WTC11 (cell line): Measurements from ENCODE around the gene SOX8. TPM values are rescaled to one million over a fixed set of nuclear protein-coding genes. Genes with fewer than 3 reads are reported as not detected.

Experiments used
- ATAC-seq: fragments of 200-7000 bp; cut with Tn5 transposase; 2 replicates; pipeline ENCODE4 v1.10.0; 2021; ENCODE audit warnings: mild to moderate bottlenecking, moderate library complexity
- CTCF ChIA-PET: fragments of 300-600 bp; sonication (Branson Sonifier 250); formaldehyde crosslinking; loops from one replicate; lab custom pipeline; 2021; ENCODE audit warnings: antibody characterized with exemption; lab: Charles Lee
- POLR2A ChIA-PET: fragments of 350-600 bp; sonication (Branson Sonifier 250); formaldehyde crosslinking; loops from one replicate; lab custom pipeline; 2021; ENCODE audit warnings: antibody characterized with exemption; lab: Charles Lee
- DNase-seq: peaks from one replicate; pipeline ENCODE4 v3.0.0; 2021; ENCODE audit warnings: low spot score
- H3K27ac Mint-ChIP-seq: 2 replicates; pipeline ENCODE4 v1.8.0; 2021; ENCODE audit warnings: mixed read lengths
- H3K27me3 Mint-ChIP-seq: 2 replicates; pipeline ENCODE4 v1.8.0; 2021; ENCODE audit warnings: low read depth, mild to moderate bottlenecking, moderate library complexity, mixed read lengths
- H3K36me3 Mint-ChIP-seq: 2 replicates; pipeline ENCODE4 v1.8.0; 2021; ENCODE audit warnings: mixed read lengths
- H3K4me1 Mint-ChIP-seq: 2 replicates; pipeline ENCODE4 v1.8.0; 2022; ENCODE audit warnings: mixed read lengths
- H3K4me3 Mint-ChIP-seq: 2 replicates; pipeline ENCODE4 v1.8.0; 2021; ENCODE audit warnings: mild to moderate bottlenecking, moderate library complexity, mixed read lengths
- H3K9me3 Mint-ChIP-seq: 2 replicates; pipeline ENCODE4 v1.8.0; 2021; ENCODE audit warnings: mixed read lengths
- CBFB ChIP-seq: sonication (generic); formaldehyde crosslinking; IDR thresholded peaks from 2 replicates; pipeline ENCODE4 v1.8.1; 2022; ENCODE audit warnings: mild to moderate bottlenecking, low read depth, missing genetic modification reagents
- ERG ChIP-seq: fragments of 250-450 bp; sonication (Bioruptor Pico); IDR thresholded peaks from 2 replicates; pipeline ENCODE4 v1.8.0; 2021; ENCODE audit warnings: mild to moderate bottlenecking
- FOXJ3 ChIP-seq: sonication (generic); formaldehyde crosslinking; IDR thresholded peaks from 2 replicates; pipeline ENCODE4 v1.9.0; 2021; ENCODE audit warnings: missing genetic modification reagents, mild to moderate bottlenecking, borderline replicate concordance
- FOXP1 ChIP-seq: sonication (generic); formaldehyde crosslinking; IDR thresholded peaks from 2 replicates; pipeline ENCODE4 v1.8.0; 2022; ENCODE audit warnings: missing genetic modification reagents, mild to moderate bottlenecking, moderate library complexity, borderline replicate concordance
- GRHL2 ChIP-seq: fragments of 250-450 bp; sonication (Bioruptor Pico); IDR thresholded peaks from 2 replicates; pipeline ENCODE4 v1.8.0; 2022; ENCODE audit warnings: mild to moderate bottlenecking, moderate library complexity; ENCODE audit not compliant: insufficient replicate concordance, severe bottlenecking
- IRF2 ChIP-seq: sonication (generic); formaldehyde crosslinking; IDR thresholded peaks from 2 replicates; pipeline ENCODE4 v1.8.0; 2022; ENCODE audit warnings: low read depth, missing genetic modification reagents, borderline replicate concordance
- JUN ChIP-seq: sonication (generic); formaldehyde crosslinking; IDR thresholded peaks from 2 replicates; pipeline ENCODE4 v1.8.0; 2023; ENCODE audit warnings: mild to moderate bottlenecking, missing genetic modification reagents
- KAT7 ChIP-seq: sonication (generic); formaldehyde crosslinking; IDR thresholded peaks from 2 replicates; pipeline ENCODE4 v1.8.1; 2023; ENCODE audit warnings: missing genetic modification reagents, mild to moderate bottlenecking, borderline replicate concordance
- MYBL2 ChIP-seq: sonication (generic); formaldehyde crosslinking; IDR thresholded peaks from 2 replicates; pipeline ENCODE4 v1.8.1; 2023; ENCODE audit warnings: mild to moderate bottlenecking, moderate library complexity, missing genetic modification reagents
- NFYB ChIP-seq: sonication (generic); formaldehyde crosslinking; conservative IDR thresholded peaks from 2 replicates; pipeline ENCODE4 v1.8.0; 2022; ENCODE audit warnings: low read depth, missing genetic modification reagents
- RELA ChIP-seq: sonication (generic); formaldehyde crosslinking; IDR thresholded peaks from 2 replicates; pipeline ENCODE4 v1.8.1; 2022; ENCODE audit warnings: missing genetic modification reagents, mild to moderate bottlenecking, borderline replicate concordance
- RORB ChIP-seq: fragments of 250-450 bp; sonication (Bioruptor Pico); IDR thresholded peaks from 2 replicates; pipeline ENCODE4 v1.9.0; 2021; ENCODE audit warnings: mild to moderate bottlenecking
- SMAD3 ChIP-seq: sonication (generic); formaldehyde crosslinking; IDR thresholded peaks from 2 replicates; pipeline ENCODE4 v1.8.0; 2022; ENCODE audit warnings: missing genetic modification reagents, mild to moderate bottlenecking, borderline replicate concordance
- STAT6 ChIP-seq: sonication (generic); formaldehyde crosslinking; conservative IDR thresholded peaks from 2 replicates; pipeline ENCODE4 v1.8.1; 2023; ENCODE audit warnings: mild to moderate bottlenecking, low read depth, missing genetic modification reagents, moderate library complexity
- TEAD4 ChIP-seq: sonication (generic); formaldehyde crosslinking; IDR thresholded peaks from 2 replicates; pipeline ENCODE4 v1.8.0; 2022; ENCODE audit warnings: mild to moderate bottlenecking, missing genetic modification reagents
- TP53 ChIP-seq: sonication (generic); formaldehyde crosslinking; IDR thresholded peaks from 2 replicates; pipeline ENCODE4 v1.8.1; 2023; ENCODE audit warnings: mild to moderate bottlenecking, missing genetic modification reagents
- ZNF263 ChIP-seq: sonication (generic); formaldehyde crosslinking; IDR thresholded peaks from 2 replicates; pipeline ENCODE4 v1.8.1; 2022; ENCODE audit warnings: low read depth, mild to moderate bottlenecking, moderate library complexity, missing genetic modification reagents
- ZNF396 ChIP-seq: fragments of 250-450 bp; sonication (Bioruptor Pico); IDR thresholded peaks from 2 replicates; pipeline ENCODE4 v1.8.0; 2021; ENCODE audit warnings: mild to moderate bottlenecking, moderate library complexity, borderline replicate concordance
- ZNF416 ChIP-seq: fragments of 250-450 bp; sonication (Bioruptor Pico); IDR thresholded peaks from 2 replicates; pipeline ENCODE4 v1.9.0; 2021; ENCODE audit warnings: mild to moderate bottlenecking, inconsistent platforms
- ZNF671 ChIP-seq: fragments of 250-450 bp; sonication (Bioruptor Pico); IDR thresholded peaks from 2 replicates; pipeline ENCODE4 v1.8.0; 2021; ENCODE audit warnings: mild to moderate bottlenecking
- total RNA-seq: library from RNA; stranded (reverse); gene quantifications from 3 replicates; pipeline ENCODE4 v1.2.3, GENCODE V29; 2021
- TF ChIP-seq, protein P1 (sequence below): sonication (generic); formaldehyde crosslinking; IDR thresholded peaks from 2 replicates; pipeline ENCODE4 v1.8.0; 2023; ENCODE audit warnings: mild to moderate bottlenecking, missing genetic modification reagents

The SOX8 gene
- total RNA-seq, 1 experiment from 2014 or later: 12.3 TPM

DNA sequence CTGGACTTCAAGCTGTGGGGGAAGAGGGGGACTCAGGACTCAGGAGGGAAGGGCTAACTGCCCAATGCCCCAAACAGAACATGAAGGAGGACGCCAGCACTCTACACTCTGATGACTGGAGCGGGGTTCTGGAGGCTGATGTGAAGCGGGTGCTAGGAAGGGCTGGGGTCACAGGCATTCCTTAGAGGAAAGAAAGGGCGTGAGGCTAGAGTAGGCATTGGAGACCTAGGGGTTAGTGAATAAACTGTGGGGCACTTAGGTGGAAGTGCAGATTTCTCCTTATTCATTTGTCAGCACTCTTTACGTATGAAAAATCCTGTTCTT lies 10.0 kb upstream of the SOX8 start:
- peak overlapping the region; percentile 57 for H3K4me3 Mint-ChIP-seq
- ATAC-seq: no peak
- CTCF ChIA-PET: interaction anchor here (0.5 to 4.5 kb wide), 2 partner anchors 9 to 83 kb away, joined by 3 to 18 read pairs; partner anchors contain the start of gene SOX8

GRCh38 chr16:971981-972315 lies 9.6 kb upstream of the SOX8 start:
- H3K4me1 Mint-ChIP-seq: peaks cover 12% of the 10 kb centered on the region
- TF ChIP-seq IRF2 (CRISPR knock-in tag) (no peak), ERG (no peak)
- peak overlapping the region; percentile 57 for H3K4me3 Mint-ChIP-seq
- ChIA-PET POLR2A (interaction anchor here (0.8 to 2.0 kb wide), 2 partner anchors 9 to 97 kb away, joined by 3 to 9 read pairs; partner anchors contain the start of gene SOX8), CTCF (interaction anchor here (0.5 to 4.5 kb wide), 2 partner anchors 9 to 83 kb away, joined by 3 to 18 read pairs; partner anchors contain the start of gene SOX8)
- peaks cover 6% of the 10 kb centered on the region for H3K9me3 Mint-ChIP-seq
- no peak for ATAC-seq
- peaks cover 18% of the 10 kb centered on the region for H3K27me3 Mint-ChIP-seq
- H3K27ac Mint-ChIP-seq: no peak overlapping the region
- H3K36me3 Mint-ChIP-seq: no peaks in the 10 kb centered on the region
- no peak for DNase-seq

More for the DNA sequence above, 10.0 kb upstream of the SOX8 start:
- POLR2A ChIA-PET: interaction anchor here (0.8 to 2.0 kb wide), 2 partner anchors 10 to 98 kb away, joined by 3 to 9 read pairs; partner anchors contain the start of gene SOX8
- H3K4me1 Mint-ChIP-seq: peaks cover 12% of the 10 kb centered on the region
- 0 out of 2 replicates have a peak, but pooled peaks cover 2% of the 10 kb centered on the region for H3K36me3 Mint-ChIP-seq
- TF ChIP-seq ZNF396 (CRISPR knock-in tag): no peak
- TF ChIP-seq GRHL2: no peak
- no peak for TF ChIP-seq TEAD4 (CRISPR knock-in tag)
- no peak for TF ChIP-seq MYBL2 (CRISPR knock-in tag)
- TF ChIP-seq RELA (CRISPR knock-in tag): no peak
- no peak for TF ChIP-seq JUN
- TF ChIP-seq NFYB (CRISPR knock-in tag): no peak
- no peak for TF ChIP-seq SMAD3 (CRISPR knock-in tag)
- no peak for TF ChIP-seq KAT7
- TF ChIP-seq ZNF263: no peak
- TF ChIP-seq FOXJ3 (CRISPR knock-in tag): no peak
- no peak for TF ChIP-seq FOXP1 (CRISPR knock-in tag)
- no peak for TF ChIP-seq RORB
- no peak for TF ChIP-seq CBFB (CRISPR knock-in tag)
- TF ChIP-seq STAT6 (CRISPR knock-in tag): no peak
- no peak for TF ChIP-seq ZNF671 (CRISPR knock-in tag)
- TF ChIP-seq, protein P1, sequence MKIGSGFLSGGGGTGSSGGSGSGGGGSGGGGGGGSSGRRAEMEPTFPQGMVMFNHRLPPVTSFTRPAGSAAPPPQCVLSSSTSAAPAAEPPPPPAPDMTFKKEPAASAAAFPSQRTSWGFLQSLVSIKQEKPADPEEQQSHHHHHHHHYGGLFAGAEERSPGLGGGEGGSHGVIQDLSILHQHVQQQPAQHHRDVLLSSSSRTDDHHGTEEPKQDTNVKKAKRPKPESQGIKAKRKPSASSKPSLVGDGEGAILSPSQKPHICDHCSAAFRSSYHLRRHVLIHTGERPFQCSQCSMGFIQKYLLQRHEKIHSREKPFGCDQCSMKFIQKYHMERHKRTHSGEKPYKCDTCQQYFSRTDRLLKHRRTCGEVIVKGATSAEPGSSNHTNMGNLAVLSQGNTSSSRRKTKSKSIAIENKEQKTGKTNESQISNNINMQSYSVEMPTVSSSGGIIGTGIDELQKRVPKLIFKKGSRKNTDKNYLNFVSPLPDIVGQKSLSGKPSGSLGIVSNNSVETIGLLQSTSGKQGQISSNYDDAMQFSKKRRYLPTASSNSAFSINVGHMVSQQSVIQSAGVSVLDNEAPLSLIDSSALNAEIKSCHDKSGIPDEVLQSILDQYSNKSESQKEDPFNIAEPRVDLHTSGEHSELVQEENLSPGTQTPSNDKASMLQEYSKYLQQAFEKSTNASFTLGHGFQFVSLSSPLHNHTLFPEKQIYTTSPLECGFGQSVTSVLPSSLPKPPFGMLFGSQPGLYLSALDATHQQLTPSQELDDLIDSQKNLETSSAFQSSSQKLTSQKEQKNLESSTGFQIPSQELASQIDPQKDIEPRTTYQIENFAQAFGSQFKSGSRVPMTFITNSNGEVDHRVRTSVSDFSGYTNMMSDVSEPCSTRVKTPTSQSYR (CRISPR knock-in tag): no peak
- TF ChIP-seq ZNF416 (CRISPR knock-in tag): no peak
- no peak for TF ChIP-seq TP53 (CRISPR knock-in tag)
- no peak for DNase-seq
- H3K27me3 Mint-ChIP-seq: peaks cover 16% of the 10 kb centered on the region
- H3K9me3 Mint-ChIP-seq: peaks cover 6% of the 10 kb centered on the region
- no peak overlapping the region for H3K27ac Mint-ChIP-seq
